HG02610 (cell line): ENCODE data around the gene EPB41L3.

Experiments
- ATAC-seq: cut with Tn5 transposase; IDR thresholded peaks from one replicate; pipeline ENCODE4 v1.9.1; 2021; ENCODE audit warnings: mild to moderate bottlenecking, moderate library complexity; ENCODE audit not compliant: unreplicated experiment

The EPB41L3 gene

DNA sequence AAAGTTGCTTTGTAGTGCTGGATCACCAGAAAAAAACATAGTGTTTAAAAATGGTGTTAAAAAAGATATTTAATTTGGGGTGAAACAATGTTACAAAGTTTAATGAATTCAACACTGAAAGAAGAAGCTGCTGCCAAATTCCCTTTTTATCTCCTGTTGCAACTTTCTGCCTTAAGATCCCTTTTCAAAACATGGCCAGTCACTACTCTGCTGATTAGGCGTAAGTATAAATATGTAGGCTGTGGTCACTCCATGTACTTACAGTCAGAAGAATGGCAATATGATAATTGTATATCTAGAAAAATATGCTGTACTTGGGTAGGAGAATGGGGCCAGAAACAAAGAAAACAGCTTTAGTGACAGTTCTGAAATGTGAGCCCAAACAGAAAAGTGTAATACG lies 124.8 kb downstream of the EPB41L3 start:
- no peak for ATAC-seq

- no peak for ATAC-seq
Measured at GRCh38 chr18:5417342-5417741, 126.5 kb downstream of the EPB41L3 start.

GRCh38 chr18:5416112-5416511 lies 127.7 kb downstream of the EPB41L3 start:
- ATAC-seq = no peak

- no peak for ATAC-seq
Measured at GRCh38 chr18:5415665-5416064, 128.1 kb downstream of the EPB41L3 start.

DNA sequence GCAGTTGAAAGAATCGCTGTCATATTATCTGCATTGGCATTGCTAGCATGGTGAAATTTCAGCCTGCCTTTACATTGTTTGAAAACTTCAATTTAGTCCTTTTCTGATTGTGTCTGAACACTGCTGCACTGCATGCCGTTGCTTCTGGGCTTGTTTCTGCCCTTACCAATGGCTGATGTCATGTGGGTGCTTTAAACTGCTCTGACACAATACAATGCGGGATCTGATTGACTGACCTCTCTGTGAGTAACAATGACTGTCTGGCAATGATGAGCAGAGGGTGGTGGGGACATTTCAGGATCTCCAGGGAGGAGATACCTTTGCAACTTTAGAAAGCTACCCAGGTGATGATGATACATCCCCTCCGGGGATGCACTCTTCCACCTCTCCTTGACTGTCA lies 128.8 kb downstream of the EPB41L3 start:
- no peak for ATAC-seq

GRCh38 chr18:5414546-5414945 lies 129.3 kb downstream of the EPB41L3 start:
- ATAC-seq = no peak

GRCh38 chr18:5413447-5413846 lies 130.3 kb downstream of the EPB41L3 start:
- ATAC-seq = no peak

GRCh38 chr18:5410582-5410981 lies 133.2 kb downstream of the EPB41L3 start:
- no peak for ATAC-seq

- ATAC-seq = no peak
Measured at GRCh38 chr18:5398269-5398668, 145.5 kb downstream of the EPB41L3 start.

GRCh38 chr18:5397102-5397501 lies 146.7 kb downstream of the EPB41L3 start:
- ATAC-seq = no peak

DNA sequence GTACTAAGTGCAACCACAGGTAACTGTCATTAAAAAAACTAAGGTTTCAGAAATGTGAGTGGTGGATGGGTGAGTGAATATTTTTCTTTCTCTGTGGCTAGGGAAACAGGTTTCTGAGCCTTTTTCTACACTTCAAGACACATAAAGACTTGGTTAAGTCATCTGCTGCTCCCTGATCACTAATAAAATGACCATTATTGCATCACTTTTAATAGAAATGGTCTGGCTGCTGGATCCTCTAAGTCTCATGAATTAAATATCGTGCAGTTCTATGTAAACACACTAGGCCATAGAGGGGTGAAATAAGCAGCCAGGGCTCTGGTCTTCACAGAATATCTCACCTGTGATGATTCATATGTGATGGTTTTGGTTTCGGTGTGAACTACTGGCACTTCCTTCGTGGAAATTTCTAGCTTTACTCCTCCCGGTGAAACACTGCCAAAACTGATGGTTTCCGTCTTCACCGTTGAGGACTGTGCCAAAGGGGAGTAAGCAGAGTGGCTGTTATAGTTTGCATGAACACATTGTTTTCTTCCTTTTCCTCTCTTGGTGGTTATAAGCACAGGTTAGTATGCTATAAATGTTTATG lies 147.8 kb downstream of the EPB41L3 start:
- ATAC-seq = no peak

- ATAC-seq = no peak
Measured at GRCh38 chr18:5393779-5394178, 150.0 kb downstream of the EPB41L3 start.

- no peak for ATAC-seq
Measured at GRCh38 chr18:5391409-5391808, 152.4 kb downstream of the EPB41L3 start.

- no peak for ATAC-seq
Measured at GRCh38 chr18:5389356-5389755, 154.4 kb downstream of the EPB41L3 start.

DNA sequence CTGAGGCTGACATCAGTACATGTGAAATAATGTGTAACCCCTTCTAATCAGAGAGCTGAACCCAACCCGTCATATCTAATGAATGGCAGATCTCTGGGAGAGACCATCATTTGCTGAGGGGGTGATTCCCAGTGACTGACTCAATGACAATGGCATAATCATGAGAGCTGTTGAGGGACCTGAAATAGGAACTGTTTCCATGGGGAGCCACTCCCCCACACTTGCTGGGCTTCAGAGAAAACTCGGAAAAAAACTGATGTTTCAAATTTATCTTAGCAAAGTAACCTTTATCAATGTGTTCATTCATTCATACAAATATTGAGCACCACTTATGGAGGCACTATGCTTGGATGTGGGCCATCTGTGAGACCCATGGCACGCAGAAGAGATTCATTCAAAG lies 154.9 kb downstream of the EPB41L3 start:
- no peak for ATAC-seq

GRCh38 chr18:5380586-5380985 lies 163.2 kb downstream of the EPB41L3 start:
- ATAC-seq = no peak

- ATAC-seq = no peak
Measured at GRCh38 chr18:5376986-5377385, 166.8 kb downstream of the EPB41L3 start.

DNA sequence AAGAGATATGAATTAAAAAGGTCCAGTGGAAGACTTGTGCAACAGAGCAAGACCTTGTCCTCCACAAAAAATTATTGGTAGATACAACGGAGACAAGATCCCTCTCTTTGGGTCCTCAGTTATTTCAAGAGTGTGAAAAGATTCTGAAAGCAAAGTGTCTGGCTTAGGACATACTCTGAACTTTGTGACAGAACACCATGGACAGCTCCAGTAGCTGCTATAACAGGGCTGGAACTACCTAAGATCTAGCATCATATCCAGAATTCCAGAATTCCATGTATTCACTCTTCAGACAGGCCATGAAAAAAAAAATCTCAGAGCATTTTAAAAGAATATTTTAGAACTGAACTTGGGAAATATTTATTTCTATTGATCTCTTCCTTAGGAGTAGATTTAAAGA lies 173.5 kb downstream of the EPB41L3 start:
- no peak for ATAC-seq

- ATAC-seq = no peak
Measured at GRCh38 chr18:5369513-5369912, 174.3 kb downstream of the EPB41L3 start.

DNA sequence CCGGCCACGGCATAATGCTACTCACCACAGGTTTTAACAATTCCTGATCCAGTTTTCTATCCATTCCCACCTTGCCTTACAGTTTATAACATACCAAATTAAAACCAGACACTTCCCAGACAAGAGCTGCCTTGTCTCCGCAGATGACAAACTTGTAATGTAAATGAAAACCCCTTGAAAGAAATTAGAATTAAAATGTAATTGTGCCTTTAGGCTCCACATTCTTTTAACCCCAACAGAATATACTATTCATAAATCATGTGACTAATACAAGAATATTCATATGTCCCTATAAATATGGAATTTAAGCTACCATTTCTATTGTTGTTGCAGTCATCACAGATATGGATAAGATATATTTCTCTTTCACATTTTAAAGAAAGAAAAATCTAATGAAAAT lies 178.4 kb downstream of the EPB41L3 start:
- ATAC-seq = no peak

- ATAC-seq = no peak
Measured at GRCh38 chr18:5350636-5351035, 193.2 kb downstream of the EPB41L3 start.
